ENCODE results near the gene SP3. TPM values are rescaled to one million over a fixed set of nuclear protein-coding genes. Genes with fewer than 3 reads are reported as not detected.

The SP3 gene
- total RNA-seq, result 95.8 and 103 TPM in 2 replicates

GRCh38 chr2:173965372-173966025 is at the start of gene SP3:
SP3 (minus strand) TSS chr2:173965373; CDS start chr2:173965171, 202 bp downstream.
- Mint-ChIP-seq H3K9me3 (no peaks in the 10 kb centered on the region), H3K27me3 (ENCODE audit: insufficient read depth) (no peaks in the 10 kb centered on the region), H3K4me3 (peak within 1 kb of the TSS; percentile 93), H3K4me1 (ENCODE audit: low read depth) (peaks cover 37% of the 10 kb centered on the region), H3K27ac (peak within 1 kb of the TSS; percentile 99), H3K36me3 (ENCODE audit: low read depth) (peaks cover 26% of the 10 kb centered on the region)
- intact Hi-C loops (cut with micrococcal nuclease), result loop anchor here (1.0 to 10.0 kb wide), 4 partner anchors 13 to 831 kb away; partner anchors contain the start of genes GPR155 and OLA1
- peak; percentile 94 for DNase-seq (ENCODE audit: low spot score)

GRCh38 chr2:174014699-174015070 is 49.5 kb upstream of the SP3 start:
- peaks cover 11% of the 10 kb centered on the region for H3K27me3 Mint-ChIP-seq (ENCODE audit: insufficient read depth)
- no peak overlapping the region for H3K27ac Mint-ChIP-seq
- H3K36me3 Mint-ChIP-seq (ENCODE audit: low read depth), result no peaks in the 10 kb centered on the region
- intact Hi-C loops (cut with micrococcal nuclease), result no loop called here
- no peak for DNase-seq (ENCODE audit: low spot score)
- H3K9me3 Mint-ChIP-seq, result no peaks in the 10 kb centered on the region
- peaks cover 16% of the 10 kb centered on the region for H3K4me1 Mint-ChIP-seq (ENCODE audit: low read depth)
- no peak overlapping the region for H3K4me3 Mint-ChIP-seq

GRCh38 chr2:174014011-174014698 is 49.0 kb upstream of the SP3 start:
- Mint-ChIP-seq H3K27me3 (ENCODE audit: insufficient read depth) (peaks cover 11% of the 10 kb centered on the region), H3K9me3 (no peaks in the 10 kb centered on the region), H3K27ac (no peak overlapping the region), H3K4me3 (peak overlapping the region; percentile 34), H3K36me3 (ENCODE audit: low read depth) (no peaks in the 10 kb centered on the region), H3K4me1 (ENCODE audit: low read depth) (peaks cover 16% of the 10 kb centered on the region)
- intact Hi-C loops (cut with micrococcal nuclease), result no loop called here
- DNase-seq (ENCODE audit: low spot score), result no peak

GRCh38 chr2:174013315-174013751 is 48.2 kb upstream of the SP3 start:
- no peak overlapping the region for H3K27ac Mint-ChIP-seq
- no peaks in the 10 kb centered on the region for H3K9me3 Mint-ChIP-seq
- no peaks in the 10 kb centered on the region for H3K36me3 Mint-ChIP-seq (ENCODE audit: low read depth)
- intact Hi-C loops (cut with micrococcal nuclease), result no loop called here
- peaks cover 11% of the 10 kb centered on the region for H3K27me3 Mint-ChIP-seq (ENCODE audit: insufficient read depth)
- H3K4me3 Mint-ChIP-seq, result peak overlapping the region; percentile 34
- peaks cover 16% of the 10 kb centered on the region for H3K4me1 Mint-ChIP-seq (ENCODE audit: low read depth)
- no peak for DNase-seq (ENCODE audit: low spot score)

- intact Hi-C loops (cut with micrococcal nuclease), result no loop called here
- no peak overlapping the region for H3K27ac Mint-ChIP-seq
- peaks cover 10% of the 10 kb centered on the region for H3K4me1 Mint-ChIP-seq (ENCODE audit: low read depth)
- H3K9me3 Mint-ChIP-seq, result no peaks in the 10 kb centered on the region
- H3K4me3 Mint-ChIP-seq, result peak overlapping the region; percentile 34
- DNase-seq (ENCODE audit: low spot score), result peak; percentile 1
- H3K36me3 Mint-ChIP-seq (ENCODE audit: low read depth), result no peaks in the 10 kb centered on the region
- H3K27me3 Mint-ChIP-seq (ENCODE audit: insufficient read depth), result peaks cover 13% of the 10 kb centered on the region
Observed at GRCh38 chr2:174012347-174013314, 47.5 kb upstream of the SP3 start.

GRCh38 chr2:174011796-174012195 is 46.6 kb upstream of the SP3 start:
- no peaks in the 10 kb centered on the region for H3K9me3 Mint-ChIP-seq
- H3K4me1 Mint-ChIP-seq (ENCODE audit: low read depth), result peaks cover 7% of the 10 kb centered on the region
- H3K27me3 Mint-ChIP-seq (ENCODE audit: insufficient read depth), result peaks cover 13% of the 10 kb centered on the region
- no peak for DNase-seq (ENCODE audit: low spot score)
- H3K27ac Mint-ChIP-seq, result no peak overlapping the region
- H3K36me3 Mint-ChIP-seq (ENCODE audit: low read depth), result no peaks in the 10 kb centered on the region
- intact Hi-C loops (cut with micrococcal nuclease), result no loop called here
- no peak overlapping the region for H3K4me3 Mint-ChIP-seq

GRCh38 chr2:174011173-174011572 is 46.0 kb upstream of the SP3 start:
- no peak overlapping the region for H3K4me3 Mint-ChIP-seq
- no peaks in the 10 kb centered on the region for H3K36me3 Mint-ChIP-seq (ENCODE audit: low read depth)
- no peak for DNase-seq (ENCODE audit: low spot score)

GRCh38 chr2:174009488-174010223 is 44.5 kb upstream of the SP3 start:
- intact Hi-C loops (cut with micrococcal nuclease), result loop anchor here (5.0 kb wide), 1 partner anchor 47 kb away; no protein-coding TSS in a partner anchor
- no peak for DNase-seq (ENCODE audit: low spot score)
- peaks cover 11% of the 10 kb centered on the region for H3K27me3 Mint-ChIP-seq (ENCODE audit: insufficient read depth)
- H3K36me3 Mint-ChIP-seq (ENCODE audit: low read depth), result no peaks in the 10 kb centered on the region
- H3K4me3 Mint-ChIP-seq, result no peak overlapping the region
- H3K27ac Mint-ChIP-seq, result no peak overlapping the region
- H3K9me3 Mint-ChIP-seq, result no peaks in the 10 kb centered on the region
- peaks cover 12% of the 10 kb centered on the region for H3K4me1 Mint-ChIP-seq (ENCODE audit: low read depth)

More at GRCh38 chr2:174011173-174011572, 46.0 kb upstream of the SP3 start:
- intact Hi-C loops (cut with micrococcal nuclease), result no loop called here
- peaks cover 11% of the 10 kb centered on the region for H3K27me3 Mint-ChIP-seq (ENCODE audit: insufficient read depth)
- peaks cover 7% of the 10 kb centered on the region for H3K4me1 Mint-ChIP-seq (ENCODE audit: low read depth)
- no peaks in the 10 kb centered on the region for H3K9me3 Mint-ChIP-seq
- no peak overlapping the region for H3K27ac Mint-ChIP-seq

- peaks cover 12% of the 10 kb centered on the region for H3K4me1 Mint-ChIP-seq (ENCODE audit: low read depth)
- DNase-seq (ENCODE audit: low spot score), result no peak
- no peak overlapping the region for H3K4me3 Mint-ChIP-seq
- intact Hi-C loops (cut with micrococcal nuclease), result loop anchor here (5.0 kb wide), 1 partner anchor 46 kb away; no protein-coding TSS in a partner anchor
- no peaks in the 10 kb centered on the region for H3K9me3 Mint-ChIP-seq
- no peak overlapping the region for H3K27ac Mint-ChIP-seq
- peaks cover 9% of the 10 kb centered on the region for H3K27me3 Mint-ChIP-seq (ENCODE audit: insufficient read depth)
- no peaks in the 10 kb centered on the region for H3K36me3 Mint-ChIP-seq (ENCODE audit: low read depth)
Observed at GRCh38 chr2:174008720-174009119, 43.5 kb upstream of the SP3 start.

GRCh38 chr2:174007010-174007409 is 41.8 kb upstream of the SP3 start:
- H3K4me1 Mint-ChIP-seq (ENCODE audit: low read depth), result peaks cover 12% of the 10 kb centered on the region
- H3K27ac Mint-ChIP-seq, result no peak overlapping the region
- H3K36me3 Mint-ChIP-seq (ENCODE audit: low read depth), result no peaks in the 10 kb centered on the region
- intact Hi-C loops (cut with micrococcal nuclease), result loop anchor here (5.0 kb wide), 1 partner anchor 45 kb away; no protein-coding TSS in a partner anchor
- DNase-seq (ENCODE audit: low spot score), result no peak
- H3K9me3 Mint-ChIP-seq, result no peaks in the 10 kb centered on the region
- peaks cover 5% of the 10 kb centered on the region for H3K27me3 Mint-ChIP-seq (ENCODE audit: insufficient read depth)
- H3K4me3 Mint-ChIP-seq, result no peak overlapping the region

- Mint-ChIP-seq H3K27ac (no peak overlapping the region), H3K9me3 (no peaks in the 10 kb centered on the region), H3K4me3 (no peak overlapping the region), H3K36me3 (ENCODE audit: low read depth) (no peaks in the 10 kb centered on the region), H3K4me1 (ENCODE audit: low read depth) (peaks cover 5% of the 10 kb centered on the region), H3K27me3 (ENCODE audit: insufficient read depth) (peaks cover 2% of the 10 kb centered on the region)
- DNase-seq (ENCODE audit: low spot score), result no peak
- intact Hi-C loops (cut with micrococcal nuclease), result loop anchor here (2.0 to 5.0 kb wide), 2 partner anchors 23 to 44 kb away; no protein-coding TSS in a partner anchor
Observed at GRCh38 chr2:174005801-174006419, 40.7 kb upstream of the SP3 start.
